GM19099 (cell line): ENCODE data around the gene CHRM1.

Source experiments
- POLR2A ChIP-seq: IDR thresholded peaks from 3 replicates; pipeline ENCODE4 v1.6.1; 2011; ENCODE audit warnings: low read depth; ENCODE audit not compliant: insufficient read length; ENCODE audit errors: extremely low read depth

CHRM1 gene

GRCh38 chr11:62930666-62931065 lies 9.5 kb upstream of the CHRM1 start:
- no peak for TF ChIP-seq POLR2A

GRCh38 chr11:62930157-62930556 lies 9.0 kb upstream of the CHRM1 start:
- TF ChIP-seq POLR2A: no peak

GRCh38 chr11:62928011-62928410 lies 6.8 kb upstream of the CHRM1 start:
- no peak for TF ChIP-seq POLR2A

- no peak for TF ChIP-seq POLR2A
These were observed 5.7 kb upstream of the CHRM1 start for GRCh38 chr11:62926680-62927455.

GRCh38 chr11:62925745-62926679 lies 4.8 kb upstream of the CHRM1 start:
- no peak for TF ChIP-seq POLR2A

- TF ChIP-seq POLR2A: no peak
These were observed 4.1 kb upstream of the CHRM1 start for GRCh38 chr11:62925308-62925707.

- no peak for TF ChIP-seq POLR2A
These were observed 2.6 kb upstream of the CHRM1 start for GRCh38 chr11:62923601-62924411.

GRCh38 chr11:62922653-62923431 lies 1.7 kb upstream of the CHRM1 start:
- no peak for TF ChIP-seq POLR2A

GRCh38 chr11:62922189-62922589 lies 1.0 kb upstream of the CHRM1 start:
- TF ChIP-seq POLR2A: no peak

GRCh38 chr11:62921573-62922188 lies 518 bp upstream of the CHRM1 start:
- no peak for TF ChIP-seq POLR2A

- no peak for TF ChIP-seq POLR2A
These were observed 1.1 kb downstream of the CHRM1 start for GRCh38 chr11:62919898-62920640.

- TF ChIP-seq POLR2A: no peak
These were observed 1.7 kb downstream of the CHRM1 start for GRCh38 chr11:62919476-62919875.

GRCh38 chr11:62918531-62918930 lies 2.6 kb downstream of the CHRM1 start:
- no peak for TF ChIP-seq POLR2A
